Mesendoderm (in vitro differentiated cells): ENCODE measurements around the gene PRKACG.

Source experiments
- DNase-seq: peaks from one replicate; pipeline ENCODE4 v3.0.0; 2013
- H2AK5ac ChIP-seq: 2 replicates; pipeline ENCODE4 v1.6.1; 2013; ENCODE audit warnings: low read length, inconsistent platforms
- H2BK120ac ChIP-seq: 2 replicates; pipeline ENCODE4 v1.6.1; 2013; ENCODE audit warnings: low read depth, mild to moderate bottlenecking, low read length, moderate library complexity, mixed read lengths
- H2BK15ac ChIP-seq: replicated peaks from 2 replicates; pipeline ENCODE4 v1.6.1; 2013; ENCODE audit warnings: low read depth, mild to moderate bottlenecking, moderate library complexity
- H2BK5ac ChIP-seq: 2 replicates; pipeline ENCODE4 v1.6.1; 2013; ENCODE audit warnings: low read length, inconsistent platforms
- H3K18ac ChIP-seq: 2 replicates; pipeline ENCODE4 v1.6.1; 2013; ENCODE audit warnings: mild to moderate bottlenecking, low read length, mixed read lengths
- H3K23ac ChIP-seq: one replicate; pipeline ENCODE4 v1.6.1; 2013; ENCODE audit warnings: low read length
- H3K27ac ChIP-seq: 2 replicates; pipeline ENCODE4 v1.5.1; 2013; ENCODE audit warnings: low read depth, mild to moderate bottlenecking, inconsistent platforms, low read length, moderate library complexity
- H3K27me3 ChIP-seq: 2 replicates; pipeline ENCODE4 v1.6.1; 2013; ENCODE audit warnings: low read length, control low read depth, mild to moderate bottlenecking, inconsistent platforms; ENCODE audit not compliant: insufficient read depth, poor library complexity
- H3K36me3 ChIP-seq: 2 replicates; pipeline ENCODE4 v1.6.1; 2013; ENCODE audit warnings: low read length, inconsistent platforms; ENCODE audit not compliant: control insufficient read depth, insufficient read depth
- H3K4ac ChIP-seq: one replicate; pipeline ENCODE4 v1.6.1; 2013; ENCODE audit warnings: low read depth, mild to moderate bottlenecking, low read length, moderate library complexity
- H3K4me1 ChIP-seq: 2 replicates; pipeline ENCODE4 v1.6.1; 2013; ENCODE audit warnings: low read depth, low read length, inconsistent platforms; ENCODE audit not compliant: control insufficient read depth
- H3K4me2 ChIP-seq: 2 replicates; pipeline ENCODE4 v1.6.1; 2013; ENCODE audit warnings: low read length
- H3K4me3 ChIP-seq: 2 replicates; pipeline ENCODE4 v1.5.1; 2013; ENCODE audit warnings: mild to moderate bottlenecking, low read length
- H3K56ac ChIP-seq: one replicate; pipeline ENCODE4 v1.6.1; 2013; ENCODE audit warnings: low read length
- H3K79me1 ChIP-seq: 2 replicates; pipeline ENCODE4 v1.6.1; 2013; ENCODE audit warnings: low read length, inconsistent platforms
- H3K79me2 ChIP-seq: 2 replicates; pipeline ENCODE4 v1.6.1; 2013; ENCODE audit warnings: mild to moderate bottlenecking, low read length; ENCODE audit not compliant: control insufficient read depth, insufficient read depth
- H3K9ac ChIP-seq: 2 replicates; pipeline ENCODE4 v1.6.1; 2013; ENCODE audit warnings: low read length, inconsistent platforms
- H4K5ac ChIP-seq: one replicate; pipeline ENCODE4 v1.6.1; 2013; ENCODE audit warnings: low read length
- H4K8ac ChIP-seq: one replicate; pipeline ENCODE4 v1.6.1; 2013; ENCODE audit warnings: low read depth, mild to moderate bottlenecking, control low read depth, low read length, moderate library complexity
- WGBS: extraction: QIAGEN DNeasy Blood & Tissue Kit; methylation state at CpG from one replicate; pipeline ENCODE4 v1.1.7; 2013; ENCODE audit warnings: low lambda C conversion rate, missing lambda C conversion rate; ENCODE audit not compliant: insufficient coverage; ENCODE audit errors: extremely low coverage; 5-methylcytosine and 5-hydroxymethylcytosine counted together

The PRKACG gene

DNA sequence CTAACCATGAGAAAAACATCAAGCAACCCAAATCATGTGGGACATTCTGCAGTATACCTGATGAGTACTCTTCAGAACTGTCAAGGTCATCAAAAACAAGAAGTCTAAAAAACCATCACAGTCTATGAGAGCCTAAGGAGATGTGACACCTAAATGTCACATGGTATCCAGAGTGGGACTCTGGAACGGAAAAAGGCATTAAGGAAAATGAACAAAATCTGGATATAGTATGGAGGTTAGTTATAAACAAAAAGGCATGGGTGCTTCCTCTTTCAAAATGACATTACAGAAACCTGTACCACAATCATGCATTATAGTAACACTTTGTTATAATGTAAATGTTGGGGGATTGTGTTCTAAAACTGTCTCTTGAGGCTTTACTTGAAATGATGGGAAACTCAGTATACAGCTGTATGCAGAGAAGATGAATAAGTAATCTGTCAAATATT is 47.4 kb downstream of the PRKACG start:
- Histone ChIP-seq H3K4me3 (no peak overlapping the region), H3K36me3 (no peaks in the 10 kb centered on the region), H3K4me2 (no peak overlapping the region), H3K4me1 (no peaks in the 10 kb centered on the region), H3K79me2 (no peaks in the 10 kb centered on the region), H4K5ac (no peak overlapping the region), H3K9ac (no peak overlapping the region), H3K27me3 (no peaks in the 10 kb centered on the region), H3K56ac (no peak overlapping the region), H2BK5ac (no peak overlapping the region), H3K79me1 (no peaks in the 10 kb centered on the region), H2BK120ac (no peak overlapping the region), H4K8ac (no peak overlapping the region), H3K27ac (no peak overlapping the region), H3K4ac (no peak overlapping the region), H3K18ac (no peak overlapping the region), H2AK5ac (no peak overlapping the region), H3K23ac (no peak overlapping the region), H2BK15ac (no peak overlapping the region)
- DNase-seq, result no peak
- no CpG with 5 or more reads among the region's 1 CpG for WGBS

DNA sequence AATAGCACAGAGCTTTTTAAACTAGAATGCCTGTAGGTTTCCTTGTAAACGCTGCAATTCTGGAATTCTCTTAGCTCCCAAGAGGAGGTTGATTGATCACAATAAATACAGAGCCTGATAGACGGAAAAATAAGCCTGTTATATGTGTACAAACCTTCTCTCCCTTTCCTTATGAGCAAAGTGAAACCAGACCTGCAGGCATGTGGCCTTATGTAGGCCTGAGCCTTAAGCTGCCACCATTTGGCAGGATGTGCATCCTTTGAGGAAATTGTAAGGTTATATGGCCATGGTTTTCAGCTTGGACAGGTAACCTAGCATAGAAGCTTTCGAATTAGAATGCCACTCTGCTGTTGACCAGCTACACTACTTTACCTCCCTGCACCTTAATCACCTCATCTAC is 49.1 kb downstream of the PRKACG start:
- Histone ChIP-seq H4K8ac (no peak overlapping the region), H3K27ac (no peak overlapping the region), H3K36me3 (no peaks in the 10 kb centered on the region), H3K56ac (no peak overlapping the region), H4K5ac (no peak overlapping the region), H3K4me3 (no peak overlapping the region), H2BK120ac (no peak overlapping the region), H2BK15ac (no peak overlapping the region), H3K79me1 (no peaks in the 10 kb centered on the region), H2BK5ac (no peak overlapping the region), H3K27me3 (no peaks in the 10 kb centered on the region), H3K23ac (no peak overlapping the region), H3K18ac (no peak overlapping the region), H2AK5ac (no peak overlapping the region), H3K4me1 (no peaks in the 10 kb centered on the region), H3K79me2 (no peaks in the 10 kb centered on the region), H3K4ac (no peak overlapping the region), H3K4me2 (no peak overlapping the region), H3K9ac (no peak overlapping the region)
- no CpG with 5 or more reads among the region's 3 CpGs for WGBS
- DNase-seq, result no peak

DNA sequence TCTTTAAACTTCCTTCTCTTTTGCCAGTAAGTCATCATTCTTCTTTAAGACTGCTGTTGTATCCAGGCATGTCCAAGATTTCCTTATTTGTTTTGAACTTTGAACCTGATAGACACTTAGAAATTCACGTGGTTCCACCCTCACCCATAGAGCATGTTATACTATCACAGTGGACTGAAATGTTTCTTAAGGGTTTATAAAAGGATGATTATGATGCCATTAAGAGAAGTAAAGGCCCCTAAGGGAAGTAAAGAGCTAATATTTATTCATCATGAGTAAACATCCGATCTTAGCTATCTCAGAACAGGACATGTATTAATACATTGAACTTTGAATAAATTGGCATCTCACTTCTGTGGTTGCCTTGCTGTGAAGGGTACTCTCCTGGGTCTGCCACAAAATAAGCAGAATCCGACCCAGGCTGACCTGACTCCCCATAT is 49.8 kb downstream of the PRKACG start:
- Histone ChIP-seq H4K5ac (no peak overlapping the region), H3K36me3 (no peaks in the 10 kb centered on the region)

DNA sequence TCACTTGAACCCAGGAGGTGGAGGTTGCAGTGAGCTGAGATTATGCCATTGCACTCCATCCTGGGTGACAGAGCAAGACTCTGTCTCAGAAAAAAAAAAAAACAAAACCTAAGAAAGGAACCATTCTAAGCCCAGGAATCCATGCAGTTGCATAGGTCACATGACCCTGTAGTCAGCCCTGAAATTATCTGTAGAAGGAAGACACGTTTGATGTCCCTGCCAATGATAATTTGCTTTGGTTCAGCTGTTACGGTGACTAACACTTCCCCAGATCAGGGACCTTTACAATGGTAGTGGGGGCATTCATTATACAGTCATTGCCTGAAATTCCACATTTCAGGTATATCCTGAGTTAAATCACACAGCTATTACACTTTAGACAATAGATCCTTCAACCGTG is 50.5 kb downstream of the PRKACG start:
- no peak overlapping the region for H2BK120ac ChIP-seq
- H3K23ac ChIP-seq, result no peak overlapping the region
- H4K8ac ChIP-seq, result no peak overlapping the region
- no peak overlapping the region for H2BK5ac ChIP-seq
- H3K27ac ChIP-seq, result no peak overlapping the region
- H3K79me1 ChIP-seq, result no peaks in the 10 kb centered on the region
- no peak overlapping the region for H3K4me2 ChIP-seq
- no peak overlapping the region for H3K9ac ChIP-seq
- no peak overlapping the region for H4K5ac ChIP-seq
- H3K56ac ChIP-seq, result no peak overlapping the region
- H3K4me3 ChIP-seq, result no peak overlapping the region
- WGBS, result no CpG with 5 or more reads among the region's 3 CpGs
- no peaks in the 10 kb centered on the region for H3K27me3 ChIP-seq
- no peak overlapping the region for H2BK15ac ChIP-seq
- no peak overlapping the region for H2AK5ac ChIP-seq
- no peaks in the 10 kb centered on the region for H3K79me2 ChIP-seq
- H3K4me1 ChIP-seq, result no peaks in the 10 kb centered on the region
- no peak overlapping the region for H3K18ac ChIP-seq
- H3K4ac ChIP-seq, result no peak overlapping the region
- no peak for DNase-seq
- no peaks in the 10 kb centered on the region for H3K36me3 ChIP-seq

More for the DNA sequence above, 49.8 kb downstream of the PRKACG start:
- Histone ChIP-seq H2BK15ac (no peak overlapping the region), H2BK120ac (no peak overlapping the region), H3K4me2 (no peak overlapping the region), H4K8ac (no peak overlapping the region), H2AK5ac (no peak overlapping the region), H3K4me1 (no peaks in the 10 kb centered on the region), H3K23ac (no peak overlapping the region), H3K4me3 (no peak overlapping the region), H3K79me1 (no peaks in the 10 kb centered on the region), H3K4ac (no peak overlapping the region), H3K9ac (no peak overlapping the region), H3K18ac (no peak overlapping the region), H3K79me2 (no peaks in the 10 kb centered on the region), H3K27ac (no peak overlapping the region), H3K56ac (no peak overlapping the region), H3K27me3 (no peaks in the 10 kb centered on the region), H2BK5ac (no peak overlapping the region)
- DNase-seq, result no peak
- no CpG with 5 or more reads among the region's 3 CpGs for WGBS
